T-cell (primary cell): Measurements from ENCODE around the gene DEAF1. TPM values are rescaled to one million over a fixed set of nuclear protein-coding genes. Genes with fewer than 3 reads are reported as not detected.

Experiments
- ATAC-seq, 4 experiments: fragments of 200-7000 bp in 3 of 4; fragments of 150-1000 bp in 1 of 4; cut with Tn5 transposase; replicated peaks in 1 of 4; 1 replicate in 3 of 4; 2 replicates in 1 of 4; pipeline ENCODE4 v1.10.0; 2021; ENCODE audit warnings: moderate library complexity in 3 of 4, mild to moderate bottlenecking in 2 of 4, moderate number of reproducible peaks in 1 of 4
- CTCF ChIA-PET, 2 donors: fragments of 300-600 bp; sonication (Branson Sonifier 250); formaldehyde crosslinking; loops; one replicate each; lab custom pipeline; 2022; ENCODE audit warnings: antibody characterized with exemption in 2 of 2; lab: Charles Lee
- POLR2A ChIA-PET, 2 donors: fragments of 300-600 bp; sonication (Branson Sonifier 250); formaldehyde crosslinking; loops; one replicate each; lab custom pipeline; 2022; ENCODE audit warnings: antibody characterized with exemption in 2 of 2; lab: Charles Lee
- DNase-seq, 35 experiments: peaks; one replicate each; pipeline versions ENCODE4 v3.0.0 to v3.0.0-alpha.2; 2013 to 2023
- H3K27ac ChIP-seq: one replicate; pipeline ENCODE4 v1.5.1; 2013; ENCODE audit warnings: low read length
- H3K27me3 ChIP-seq, 2 experiments: replicated peaks in 1 of 2; 1 replicate in 1 of 2; 2 replicates in 1 of 2; pipeline versions ENCODE4 v1.6.1 to v1.7.0; 2013; ENCODE audit warnings: low read length in 1 of 2, mixed read lengths in 1 of 2; ENCODE audit not compliant: control insufficient read depth in 2 of 2, insufficient read depth in 2 of 2; ENCODE audit errors: extremely low read depth in 1 of 2
- H3K36me3 ChIP-seq, 2 donors: 1 replicate in 1 of 2; 2 replicates in 1 of 2; pipeline versions ENCODE4 v1.6.1 to v1.7.0; 2013; ENCODE audit warnings: low read length in 1 of 2; ENCODE audit not compliant: control insufficient read depth in 2 of 2, insufficient read depth in 1 of 2; ENCODE audit errors: extremely low read depth in 1 of 2
- H3K4me1 ChIP-seq, 2 experiments: 1 replicate in 1 of 2; 2 replicates in 1 of 2; pipeline versions ENCODE4 v1.6.1 to v1.7.0; 2013; ENCODE audit warnings: low read length in 2 of 2, mixed read lengths in 1 of 2; ENCODE audit not compliant: insufficient read depth in 2 of 2, control insufficient read depth in 1 of 2; ENCODE audit errors: extremely low read depth in 1 of 2
- H3K4me3 ChIP-seq, 2 donors: 1 replicate in 1 of 2; 2 replicates in 1 of 2; pipeline versions ENCODE4 v1.5.1 to v1.7.0; 2013; ENCODE audit warnings: mild to moderate bottlenecking in 2 of 2, low read length in 1 of 2, moderate library complexity in 1 of 2; ENCODE audit not compliant: control insufficient read depth in 1 of 2; ENCODE audit errors: extremely low read depth in 1 of 2
- H3K9me3 ChIP-seq: 2 replicates; pipeline ENCODE4 v1.7.0; 2013
- H3K27ac Mint-ChIP-seq, 2 donors: one replicate each; pipeline ENCODE4 v1.8.0; 2020 to 2021; ENCODE audit warnings: mild to moderate bottlenecking in 2 of 2, mixed read lengths in 2 of 2
- H3K27me3 Mint-ChIP-seq, 2 donors: one replicate each; pipeline ENCODE4 v1.8.0; 2021 to 2022; ENCODE audit warnings: mixed read lengths in 2 of 2
- H3K36me3 Mint-ChIP-seq: one replicate; pipeline ENCODE4 v1.8.0; 2021; ENCODE audit warnings: mixed read lengths
- H3K4me1 Mint-ChIP-seq, 3 donors: one replicate each; pipeline ENCODE4 v1.8.0; 2020 to 2022; ENCODE audit warnings: mixed read lengths in 3 of 3, mild to moderate bottlenecking in 1 of 3
- H3K4me3 Mint-ChIP-seq, 3 donors: one replicate each; pipeline ENCODE4 v1.8.0; 2020 to 2022; ENCODE audit warnings: mild to moderate bottlenecking in 3 of 3, mixed read lengths in 3 of 3, moderate library complexity in 3 of 3
- H3K9me3 Mint-ChIP-seq, 3 donors: one replicate each; pipeline ENCODE4 v1.8.0; 2020 to 2022; ENCODE audit warnings: mixed read lengths in 3 of 3
- WGBS: methylation state at CpG from one replicate; pipeline ENCODE4 v1.1.5; 2013; ENCODE audit warnings: missing lambda C conversion rate; ENCODE audit not compliant: insufficient coverage; 5-methylcytosine and 5-hydroxymethylcytosine counted together
- total RNA-seq, 35 experiments: library from RNA in 6 of 35; stranded (reverse) in 6 of 35; fragments of 120-200 nt in 1 of 35; gene quantifications; one replicate each; pipeline versions ENCODE4 v1.2.1 to v1.2.4 and lab custom pipeline; 2013 to 2026

DEAF1 gene
- total RNA-seq, 5 donors from 2014 or later (not counting 1 experiment from before 2014, with no cell fraction given): 55.8 to 121 (median 57.3) TPM

DNA sequence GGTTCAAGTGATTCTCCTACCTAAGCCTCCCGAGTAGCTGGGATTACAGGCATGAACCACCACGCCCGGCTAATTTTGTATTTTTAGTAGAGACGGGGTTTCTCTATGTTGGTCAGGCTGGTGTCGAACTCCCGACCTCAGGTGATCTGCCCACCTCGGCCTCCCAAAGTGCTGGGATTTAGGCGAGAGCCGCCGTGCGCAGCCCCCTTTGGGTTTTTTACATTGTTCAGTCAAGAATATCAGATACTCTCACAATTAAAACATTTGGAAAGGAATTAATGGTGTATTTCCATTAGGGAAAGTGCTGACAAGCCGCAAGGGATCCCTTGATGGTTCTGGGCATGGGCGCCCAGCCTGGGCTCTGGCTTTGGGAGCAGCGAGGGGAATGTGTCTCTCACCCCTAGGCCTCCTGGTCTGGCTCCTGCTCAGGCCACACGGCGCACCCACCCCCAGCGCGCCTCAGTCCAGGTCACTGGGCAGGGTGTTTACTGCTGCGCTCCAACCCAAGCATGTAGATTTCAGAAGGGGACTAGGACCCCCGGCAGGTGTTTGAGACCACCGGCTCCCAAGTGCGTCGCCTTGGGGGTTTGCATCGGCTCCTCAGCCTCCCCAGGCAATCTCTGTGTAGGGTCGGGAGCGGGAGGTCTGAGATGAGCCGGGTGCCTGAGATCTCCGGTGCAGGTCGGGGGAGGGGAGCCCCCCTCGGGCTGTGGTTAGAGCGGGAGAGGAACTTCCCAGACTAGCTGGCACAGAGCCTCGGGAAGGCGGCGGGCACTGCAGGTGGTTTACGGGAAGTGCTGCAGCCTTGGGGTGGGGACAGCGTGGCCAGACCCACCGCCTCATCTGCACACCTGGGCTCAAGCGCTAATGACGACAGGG, 78.5 kb downstream of the DEAF1 start:
- H3K4me3 ChIP-seq: peak overlapping the region; percentile 73 to 91
- 59% methylated on average over 21 of the region's 39 CpGs for WGBS
- DNase-seq (no peak), ATAC-seq (no peak)
- H3K27ac Mint-ChIP-seq: peak overlapping the region; percentile 89 to 92
- H3K27ac ChIP-seq: peak overlapping the region; percentile 86
- CTCF ChIA-PET: no interaction called here
- peaks cover 0 to 26% of the 10 kb centered on the region in 2 donors for H3K36me3 ChIP-seq
- H3K4me3 Mint-ChIP-seq: peak overlapping the region; percentile 85 to 91 (median 90)
- peaks cover 6% of the 10 kb centered on the region for H3K36me3 Mint-ChIP-seq
- H3K9me3 Mint-ChIP-seq: no peaks in the 10 kb centered on the region
- H3K27me3 ChIP-seq: peaks cover 0 to 11% of the 10 kb centered on the region in 2 experiments
- H3K9me3 ChIP-seq: no peaks in the 10 kb centered on the region
- H3K4me1 Mint-ChIP-seq: peaks cover 14 to 26% (median 19%) of the 10 kb centered on the region in 3 donors
- H3K27me3 Mint-ChIP-seq: no peaks in the 10 kb centered on the region
- POLR2A ChIA-PET: no interaction called here
- H3K4me1 ChIP-seq: peaks cover 4 to 44% of the 10 kb centered on the region in 2 experiments

DNA sequence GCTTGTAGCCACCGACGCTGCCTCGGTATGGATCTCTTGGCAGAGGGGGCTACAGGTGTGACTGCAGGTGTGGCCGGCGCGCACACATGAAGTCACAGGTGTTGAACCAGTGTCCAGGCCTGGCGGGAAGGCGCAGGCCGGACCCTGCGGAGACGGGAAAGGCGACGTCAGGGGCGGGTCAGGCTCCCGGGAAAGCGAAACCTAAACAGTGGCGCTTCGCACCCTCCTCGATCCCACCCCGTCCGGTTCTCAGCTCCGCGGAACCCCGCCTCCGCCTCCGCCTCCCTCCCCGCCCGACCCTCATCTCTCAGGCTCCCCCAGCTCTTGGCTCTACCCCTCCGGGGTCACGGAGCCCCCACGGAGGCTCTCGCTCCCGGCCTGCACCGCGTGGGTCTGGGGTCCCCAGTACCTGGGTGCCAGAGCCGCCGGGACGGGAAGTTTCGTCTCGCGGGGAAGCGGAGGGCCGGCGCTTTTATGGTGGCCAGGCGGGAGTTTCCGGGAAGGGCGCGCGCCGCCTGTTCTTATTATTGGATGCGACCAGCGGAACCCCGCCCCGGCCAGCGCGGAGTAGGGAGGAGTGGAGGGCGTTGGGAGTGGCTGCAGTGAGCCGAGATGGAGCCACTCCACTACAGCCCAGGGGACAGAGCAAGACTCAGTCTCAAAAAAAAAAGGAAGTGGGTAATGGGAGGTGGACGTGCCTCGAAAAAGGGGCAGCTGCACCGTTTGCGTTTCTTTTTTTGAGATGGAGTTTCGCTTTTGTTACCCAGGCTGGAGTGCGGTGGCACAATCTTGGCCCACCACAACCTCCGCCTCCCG, 79.3 kb downstream of the DEAF1 start, which contains the start of gene IRF7:
IRF7 (minus strand) TSS at position 447 of the 816 bp plus-strand sequence. CDS start 586 bp downstream, outside the sequence.
- CTCF ChIA-PET: no interaction called here

DNA sequence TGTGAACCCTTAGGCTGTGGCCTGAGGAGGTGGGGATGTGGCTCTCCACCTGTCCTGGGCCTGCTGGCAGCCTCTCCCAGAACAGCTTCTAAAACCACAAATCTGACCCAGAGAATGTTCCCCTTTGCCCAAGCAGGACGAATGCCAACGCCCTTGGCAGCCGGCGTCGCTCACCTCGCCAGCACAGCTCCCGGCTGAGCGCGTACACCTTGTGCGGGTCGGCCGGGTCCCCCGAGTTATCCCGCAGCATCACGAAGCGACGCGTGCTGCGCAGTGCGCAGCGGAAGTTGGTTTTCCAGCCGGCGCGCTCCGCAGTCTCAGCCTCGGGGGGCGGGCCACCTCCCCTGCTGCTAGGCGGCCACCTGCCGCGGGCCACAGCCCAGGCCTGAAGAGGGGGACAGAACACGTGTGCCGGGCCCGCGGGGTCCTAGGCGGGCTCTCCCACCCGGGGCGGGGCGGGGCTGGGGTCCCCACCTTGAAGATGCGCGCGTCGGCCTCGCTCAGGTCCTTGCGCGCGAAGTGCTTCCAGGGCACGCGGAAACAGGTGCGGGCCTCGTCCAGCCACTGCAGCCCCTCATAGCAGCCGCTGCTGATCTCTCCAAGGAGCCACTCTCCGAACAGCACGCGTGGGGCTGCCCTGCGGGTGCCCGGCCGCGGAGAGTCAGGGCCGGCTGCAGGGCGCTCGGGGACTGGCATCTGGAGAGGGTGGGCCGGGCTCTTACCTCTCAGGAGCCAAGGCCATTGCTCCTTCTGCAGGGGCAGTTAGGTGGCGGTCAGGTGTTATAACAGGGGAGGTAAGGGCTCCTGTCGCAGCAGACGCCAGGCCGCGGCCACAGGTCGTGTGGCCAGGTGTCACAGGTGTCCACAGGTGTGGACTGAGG, 80.2 kb downstream of the DEAF1 start:
- Histone ChIP-seq H3K27me3 (peaks cover 0 to 7% of the 10 kb centered on the region in 2 experiments), H3K4me1 (peaks cover 4 to 44% of the 10 kb centered on the region in 2 experiments), H3K4me3 (peak overlapping the region; percentile 73 to 91), H3K9me3 (no peaks in the 10 kb centered on the region), H3K27ac (peak overlapping the region; percentile 86), H3K36me3 (peaks cover 3 to 43% of the 10 kb centered on the region in 2 donors)
- ChIA-PET POLR2A (interaction anchor here in 1 of 2 donors (0.5 kb wide), 1 partner anchor 81 kb away, joined by 3 read pairs; the partner anchor contains the start of gene TMEM80), CTCF (interaction anchor here in 1 of 2 donors (0.6 kb wide), 1 partner anchor 960 kb away, joined by 3 read pairs; no protein-coding TSS in a partner anchor)
- no peak for ATAC-seq
- H3K36me3 Mint-ChIP-seq: peaks cover 6% of the 10 kb centered on the region
- no peaks in the 10 kb centered on the region for H3K9me3 Mint-ChIP-seq
- peak overlapping the region; percentile 85 to 91 (median 90) for H3K4me3 Mint-ChIP-seq
- peaks cover 14 to 28% (median 19%) of the 10 kb centered on the region in 3 donors for H3K4me1 Mint-ChIP-seq
- WGBS: 73% methylated on average over 67 of the region's 68 CpGs
- no peaks in the 10 kb centered on the region for H3K27me3 Mint-ChIP-seq
- peak overlapping the region; percentile 91 to 92 for H3K27ac Mint-ChIP-seq
- DNase-seq: peak in 1 of 35 experiments; percentile 28

More for the DNA sequence above, 79.3 kb downstream of the DEAF1 start, which contains the start of gene IRF7:
- under 1% methylated on average over 55 of the region's 66 CpGs for WGBS
- peaks cover 0 to 11% of the 10 kb centered on the region in 2 experiments for H3K27me3 ChIP-seq
- Mint-ChIP-seq H3K36me3 (peaks cover 6% of the 10 kb centered on the region), H3K4me1 (peaks cover 14 to 27% (median 19%) of the 10 kb centered on the region in 3 donors), H3K27ac (peak within 1 kb of the TSS; percentile 91 to 92), H3K9me3 (no peaks in the 10 kb centered on the region), H3K27me3 (no peaks in the 10 kb centered on the region), H3K4me3 (peak within 1 kb of the TSS; percentile 85 to 91 (median 90))
- POLR2A ChIA-PET: interaction anchor here in 1 of 2 donors (0.5 to 0.6 kb wide), 2 partner anchors 28 to 80 kb away, joined by 3 to 4 read pairs; partner anchors contain the start of gene TMEM80
- peak within 1 kb of the TSS; percentile 86 for H3K27ac ChIP-seq
- no peaks in the 10 kb centered on the region for H3K9me3 ChIP-seq
- H3K4me3 ChIP-seq: peak within 1 kb of the TSS; percentile 73 to 91
- peaks cover 4 to 44% of the 10 kb centered on the region in 2 experiments for H3K4me1 ChIP-seq
- DNase-seq: peak; percentile 62 to 90 (median 75)
- peaks cover 2 to 35% of the 10 kb centered on the region in 2 donors for H3K36me3 ChIP-seq
- peak; percentile 75 to 84 (median 82) for ATAC-seq

DNA sequence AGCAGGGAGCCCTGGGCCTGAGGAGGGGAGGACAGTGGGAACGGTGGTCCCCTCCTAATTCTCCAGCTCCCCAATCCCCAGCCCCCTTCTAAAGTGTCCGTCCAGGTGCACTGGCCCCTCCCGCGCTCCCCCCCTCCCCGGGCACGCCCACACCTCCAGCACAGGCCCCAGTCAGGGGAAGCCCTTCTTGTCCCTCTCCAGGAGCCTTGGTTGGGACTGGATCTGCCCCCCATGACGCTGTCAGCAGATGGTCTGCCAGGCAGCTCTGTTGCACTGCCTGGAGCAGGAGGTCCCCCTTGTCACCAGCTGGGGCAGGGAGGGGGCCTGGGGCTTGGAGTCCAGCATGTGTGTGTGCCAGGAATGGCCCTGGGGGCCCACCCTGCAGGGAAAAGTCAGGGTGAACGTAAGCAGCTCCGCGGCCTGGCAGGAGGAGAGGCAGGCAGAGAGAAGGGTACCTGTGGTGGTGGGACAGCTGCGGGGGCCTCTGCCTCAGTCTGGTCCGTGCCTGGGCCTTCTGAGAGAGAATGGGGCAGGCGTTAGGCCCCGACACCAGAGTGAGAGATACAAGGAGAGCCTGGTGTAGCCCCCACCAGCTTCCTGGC, 80.9 kb downstream of the DEAF1 start:
- POLR2A ChIA-PET: no interaction called here
- no peak overlapping the region for H3K4me3 ChIP-seq
- H3K27me3 ChIP-seq: peaks cover 0 to 5% of the 10 kb centered on the region in 2 experiments
- 90% methylated on average over 9 of the region's 14 CpGs for WGBS
- peak overlapping the region; percentile 61 to 73 for H3K27ac Mint-ChIP-seq
- H3K4me1 Mint-ChIP-seq: peaks cover 14 to 28% (median 19%) of the 10 kb centered on the region in 3 donors
- CTCF ChIA-PET: interaction anchor here in 1 of 2 donors (0.6 kb wide), 1 partner anchor 961 kb away, joined by 3 read pairs; no protein-coding TSS in a partner anchor
- H3K4me3 Mint-ChIP-seq: peak overlapping the region; percentile 70 to 85 (median 76)
- peaks cover 6% of the 10 kb centered on the region for H3K36me3 Mint-ChIP-seq
- no peaks in the 10 kb centered on the region for H3K27me3 Mint-ChIP-seq
- peak overlapping the region; percentile 44 for H3K27ac ChIP-seq
- H3K36me3 ChIP-seq: peaks cover 3 to 51% of the 10 kb centered on the region in 2 donors
- no peaks in the 10 kb centered on the region for H3K9me3 ChIP-seq
- DNase-seq: peak in 1 of 35 experiments; percentile 24
- H3K9me3 Mint-ChIP-seq: no peaks in the 10 kb centered on the region
- peaks cover 4 to 44% of the 10 kb centered on the region in 2 experiments for H3K4me1 ChIP-seq
- ATAC-seq: no peak

DNA sequence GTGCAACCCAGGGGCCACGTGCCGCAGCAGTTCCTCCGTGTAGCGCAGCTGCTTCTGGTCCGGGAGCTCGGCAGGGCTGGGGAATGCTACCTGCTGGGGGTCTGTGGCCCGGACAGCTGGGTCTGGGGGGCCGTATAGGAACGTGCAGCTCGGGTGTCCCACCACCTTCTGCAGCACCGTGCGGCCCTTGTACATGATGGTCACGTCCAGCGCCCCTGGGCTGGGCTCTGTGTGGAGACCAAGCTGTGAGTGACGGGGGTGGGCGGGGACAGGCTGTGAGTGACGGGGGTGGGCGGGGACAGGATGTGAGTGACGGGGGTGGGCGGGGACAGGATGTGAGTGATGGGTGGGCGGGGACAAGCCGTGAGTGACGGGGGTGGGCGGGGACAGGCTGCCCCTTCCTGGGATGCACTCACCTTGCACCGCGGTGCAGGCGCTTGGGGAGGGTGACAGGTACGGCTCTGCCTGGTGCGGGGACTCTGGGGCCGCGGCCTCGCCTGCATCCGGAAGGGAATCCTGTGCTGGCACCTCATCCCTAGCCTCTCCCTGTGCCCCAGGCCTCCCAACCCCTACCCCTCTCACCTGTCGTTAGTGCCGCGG, 81.6 kb downstream of the DEAF1 start:
- ChIA-PET CTCF (no interaction called here), POLR2A (no interaction called here)
- Mint-ChIP-seq H3K9me3 (no peaks in the 10 kb centered on the region), H3K36me3 (peaks cover 9% of the 10 kb centered on the region), H3K4me3 (peak overlapping the region in 1 of 3 donors; percentile 85), H3K27ac (peak overlapping the region in 1 of 2 donors; percentile 73), H3K27me3 (no peaks in the 10 kb centered on the region), H3K4me1 (peaks cover 14 to 28% (median 19%) of the 10 kb centered on the region in 3 donors)
- Histone ChIP-seq H3K4me1 (peaks cover 4 to 44% of the 10 kb centered on the region in 2 experiments), H3K27ac (peak overlapping the region; percentile 28), H3K36me3 (peaks cover 5 to 57% of the 10 kb centered on the region in 2 donors), H3K9me3 (no peaks in the 10 kb centered on the region), H3K27me3 (no peaks in the 10 kb centered on the region), H3K4me3 (no peak overlapping the region)
- WGBS: 98% methylated on average over 10 of the region's 36 CpGs
- ATAC-seq (peak; percentile 33 to 65 (median 38)), DNase-seq (peak; percentile 40 to 96 (median 80))
